SJSA1 (cell line): ENCODE results near the gene DLK2. TPM values are rescaled to one million over a fixed set of nuclear protein-coding genes. Genes with fewer than 3 reads are reported as not detected.
"Not testable (repeated sequence)": the region's sequence is repeated elsewhere in the genome, so short reads cannot be mapped to it uniquely, and the experiment has no call there.

Experiments
- DNase-seq, 2 experiments: peaks; one replicate each; pipeline ENCODE4 v3.0.0-alpha.2; 2015 to 2020; ENCODE audit warnings: low spot score in 2 of 2, low read depth in 1 of 2
- H3K27ac ChIP-seq: fragments of 250-450 bp; sonication (Bioruptor Pico); 2 replicates; pipeline ENCODE4 v1.5.1; 2020; ENCODE audit warnings: mild to moderate bottlenecking, moderate library complexity
- H3K27me3 ChIP-seq: fragments of 250-450 bp; sonication (Bioruptor Pico); replicated peaks from 2 replicates; pipeline ENCODE4 v1.5.1; 2020; ENCODE audit warnings: mild to moderate bottlenecking, moderate library complexity
- H3K36me3 ChIP-seq: fragments of 250-450 bp; sonication (Bioruptor Pico); 2 replicates; pipeline ENCODE4 v1.5.1; 2020; ENCODE audit warnings: mild to moderate bottlenecking
- H3K4me1 ChIP-seq: fragments of 250-450 bp; sonication (Bioruptor Pico); replicated peaks from 2 replicates; pipeline ENCODE4 v1.6.1; 2021; ENCODE audit warnings: mild to moderate bottlenecking
- H3K4me3 ChIP-seq: fragments of 250-450 bp; sonication (Bioruptor Pico); 2 replicates; pipeline ENCODE4 v1.5.1; 2020; ENCODE audit warnings: mild to moderate bottlenecking
- H3K9me3 ChIP-seq: fragments of 250-450 bp; sonication (Bioruptor Pico); replicated peaks from 2 replicates; pipeline ENCODE4 v1.5.1; 2020; ENCODE audit warnings: mild to moderate bottlenecking
- total RNA-seq: library from RNA; depleted of rRNA; stranded (reverse); fragments of >200 nt; shearing (Covaris generic); gene quantifications from 2 replicates; pipeline ENCODE4 v1.2.3, GENCODE V29; 2014; rRNA removed

The DLK2 gene
- total RNA-seq, 1 experiment from 2014 or later: 0.16 TPM

- Histone ChIP-seq H3K27ac (no peak overlapping the region), H3K36me3 (no peaks in the 10 kb centered on the region), H3K4me1 (no peaks in the 10 kb centered on the region), H3K9me3 (no peaks in the 10 kb centered on the region), H3K4me3 (no peak overlapping the region), H3K27me3 (0 out of 2 replicates have a peak, but pooled peaks cover 3% of the 10 kb centered on the region)
- DNase-seq: no peak
Measured at GRCh38 chr6:43416935-43417334, 38.4 kb downstream of the DLK2 start.

- not testable (repeated sequence) for H3K27ac ChIP-seq, H3K36me3 ChIP-seq, DNase-seq, H3K4me3 ChIP-seq, H3K27me3 ChIP-seq, H3K4me1 ChIP-seq, H3K9me3 ChIP-seq
Measured at GRCh38 chr6:43415275-43415674, 40.1 kb downstream of the DLK2 start.

- H3K27me3 ChIP-seq: 0 out of 2 replicates have a peak, but pooled peaks cover 5% of the 10 kb centered on the region
- no peak overlapping the region for H3K27ac ChIP-seq
- no peaks in the 10 kb centered on the region for H3K36me3 ChIP-seq
- no peak for DNase-seq
- H3K4me1 ChIP-seq: no peaks in the 10 kb centered on the region
- no peak overlapping the region for H3K4me3 ChIP-seq
- H3K9me3 ChIP-seq: no peaks in the 10 kb centered on the region
Measured at GRCh38 chr6:43413002-43413401, 42.3 kb downstream of the DLK2 start.

GRCh38 chr6:43412541-43412940 lies 42.8 kb downstream of the DLK2 start:
- Histone ChIP-seq H3K4me1 (no peaks in the 10 kb centered on the region), H3K27ac (no peak overlapping the region), H3K4me3 (no peak overlapping the region), H3K36me3 (no peaks in the 10 kb centered on the region), H3K9me3 (no peaks in the 10 kb centered on the region), H3K27me3 (0 out of 2 replicates have a peak, but pooled peaks cover 5% of the 10 kb centered on the region)
- DNase-seq: no peak

GRCh38 chr6:43410776-43411175 lies 44.6 kb downstream of the DLK2 start:
- not testable (repeated sequence) for H3K9me3 ChIP-seq, H3K27ac ChIP-seq, H3K36me3 ChIP-seq, DNase-seq, H3K4me1 ChIP-seq, H3K4me3 ChIP-seq, H3K27me3 ChIP-seq

- H3K9me3 ChIP-seq: no peaks in the 10 kb centered on the region
- no peak overlapping the region for H3K27ac ChIP-seq
- H3K4me3 ChIP-seq: no peak overlapping the region
- no peak for DNase-seq
- H3K27me3 ChIP-seq: peaks cover 14% of the 10 kb centered on the region
- H3K36me3 ChIP-seq: no peaks in the 10 kb centered on the region
- no peaks in the 10 kb centered on the region for H3K4me1 ChIP-seq
Measured at GRCh38 chr6:43408259-43408658, 47.1 kb downstream of the DLK2 start.

GRCh38 chr6:43407296-43407695 lies 48.1 kb downstream of the DLK2 start:
- no peak overlapping the region for H3K4me3 ChIP-seq
- H3K27ac ChIP-seq: no peak overlapping the region
- H3K36me3 ChIP-seq: no peaks in the 10 kb centered on the region
- H3K27me3 ChIP-seq: peaks cover 14% of the 10 kb centered on the region
- H3K4me1 ChIP-seq: no peaks in the 10 kb centered on the region
- H3K9me3 ChIP-seq: no peaks in the 10 kb centered on the region
- DNase-seq: no peak

GRCh38 chr6:43405354-43405753 lies 50.0 kb downstream of the DLK2 start:
- H3K27me3 ChIP-seq: peaks cover 14% of the 10 kb centered on the region
- H3K36me3 ChIP-seq: no peaks in the 10 kb centered on the region
- H3K4me3 ChIP-seq: no peak overlapping the region
- DNase-seq: no peak
- no peak overlapping the region for H3K27ac ChIP-seq
- no peaks in the 10 kb centered on the region for H3K4me1 ChIP-seq
- no peaks in the 10 kb centered on the region for H3K9me3 ChIP-seq

GRCh38 chr6:43402820-43403219 lies 52.5 kb downstream of the DLK2 start:
- Histone ChIP-seq H3K27me3 (peaks cover 15% of the 10 kb centered on the region), H3K36me3 (no peaks in the 10 kb centered on the region), H3K27ac (no peak overlapping the region), H3K4me3 (no peak overlapping the region), H3K4me1 (no peaks in the 10 kb centered on the region), H3K9me3 (no peaks in the 10 kb centered on the region)
- no peak for DNase-seq

- Histone ChIP-seq H3K36me3 (no peaks in the 10 kb centered on the region), H3K4me3 (no peak overlapping the region), H3K9me3 (no peaks in the 10 kb centered on the region), H3K27me3 (peaks cover 15% of the 10 kb centered on the region), H3K27ac (no peak overlapping the region), H3K4me1 (no peaks in the 10 kb centered on the region)
- DNase-seq: no peak
Measured at GRCh38 chr6:43401730-43402129, 53.6 kb downstream of the DLK2 start.

Other genes with a start within 250 kb of the DLK2 start
- 35.7 and 71.5 TPM in 2 replicates for gene DNPH1, start 226.1 kb downstream of the DLK2 start, total RNA-seq
- gene TTBK1, start 212.1 kb downstream of the DLK2 start, total RNA-seq: not detected in 2 replicates
- gene SLC22A7, start 157.3 kb downstream of the DLK2 start, total RNA-seq: not detected in 2 replicates
- gene CRIP3, start 146.7 kb downstream of the DLK2 start, total RNA-seq: not detected in 2 replicates
- gene ZNF318, start 85.9 kb downstream of the DLK2 start, total RNA-seq: 8.0 and 12.2 TPM in 2 replicates
- gene ABCC10, start 28.0 kb downstream of the DLK2 start, total RNA-seq: 10.9 and 11.3 TPM in 2 replicates
- gene TJAP1, start 22.0 kb upstream of the DLK2 start, total RNA-seq: 18.5 and 24.8 TPM in 2 replicates
- gene LRRC73, start 54.8 kb upstream of the DLK2 start, total RNA-seq: not detected in 2 replicates
- 59.2 and 116 TPM in 2 replicates for gene YIPF3, start 61.4 kb upstream of the DLK2 start, total RNA-seq
- 24.4 and 28.3 TPM in 2 replicates for gene POLR1C, start 61.5 kb upstream of the DLK2 start, total RNA-seq
- gene XPO5, start 120.5 kb upstream of the DLK2 start, total RNA-seq: 35.8 and 81.8 TPM in 2 replicates
- 22.6 and 27.3 TPM in 2 replicates for gene POLH, start 120.6 kb upstream of the DLK2 start, total RNA-seq
- gene GTPBP2, start 173.7 kb upstream of the DLK2 start, total RNA-seq: 57.3 and 59.8 TPM in 2 replicates
- gene MAD2L1BP, start 180.3 kb upstream of the DLK2 start, total RNA-seq: 17.9 and 59.4 TPM in 2 replicates
- gene RSPH9, start 189.5 kb upstream of the DLK2 start, total RNA-seq: not detected in 2 replicates
- gene MRPS18A, start 232.2 kb upstream of the DLK2 start, total RNA-seq: 47.9 and 57.6 TPM in 2 replicates